Effector memory CD8-positive, alpha-beta T cell (primary cell): ENCODE results near the gene CD7.
A peak's percentile ranks its signal among the peaks of the same experiment; 100 is the strongest.

Experiments
- ATAC-seq: fragments of 150-1000 bp; cut with Tn5 transposase; replicated peaks from 2 replicates; pipeline ENCODE4 v1.10.0; 2021; ENCODE audit warnings: mild to moderate bottlenecking, moderate library complexity
- DNase-seq, 3 experiments: peaks; one replicate each; pipeline ENCODE4 v3.0.0; 2021
- H3K27ac Mint-ChIP-seq, 2 donors: one replicate each; pipeline ENCODE4 v1.8.0; 2022; ENCODE audit warnings: mild to moderate bottlenecking in 2 of 2, mixed read lengths in 2 of 2, moderate library complexity in 2 of 2
- H3K27me3 Mint-ChIP-seq, 2 donors: one replicate each; pipeline ENCODE4 v1.8.0; 2022; ENCODE audit warnings: mixed read lengths in 2 of 2
- H3K36me3 Mint-ChIP-seq: one replicate; pipeline ENCODE4 v1.8.0; 2022; ENCODE audit warnings: mild to moderate bottlenecking, moderate library complexity, mixed read lengths; ENCODE audit not compliant: insufficient read depth
- H3K4me1 Mint-ChIP-seq, 2 donors: one replicate each; pipeline ENCODE4 v1.8.0; 2022; ENCODE audit warnings: low read depth in 2 of 2, mixed read lengths in 2 of 2
- H3K4me3 Mint-ChIP-seq, 2 donors: one replicate each; pipeline ENCODE4 v1.8.0; 2022; ENCODE audit warnings: mild to moderate bottlenecking in 2 of 2, mixed read lengths in 2 of 2, moderate library complexity in 2 of 2
- H3K9me3 Mint-ChIP-seq, 2 donors: one replicate each; pipeline ENCODE4 v1.8.0; 2022; ENCODE audit warnings: mixed read lengths in 2 of 2

CD7 gene

GRCh38 chr17:82285141-82285540 lies 32.3 kb downstream of the CD7 start:
- Mint-ChIP-seq H3K36me3 (peaks cover 6% of the 10 kb centered on the region), H3K4me3 (no peak overlapping the region), H3K9me3 (no peaks in the 10 kb centered on the region), H3K27ac (no peak overlapping the region), H3K4me1 (peaks cover 17 to 22% of the 10 kb centered on the region in 2 donors), H3K27me3 (no peaks in the 10 kb centered on the region)
- ATAC-seq (no peak), DNase-seq (no peak)

- DNase-seq (no peak), ATAC-seq (peak; percentile 59)
- Mint-ChIP-seq H3K27me3 (no peaks in the 10 kb centered on the region), H3K9me3 (no peaks in the 10 kb centered on the region), H3K27ac (no peak overlapping the region), H3K4me3 (peak overlapping the region in 1 of 2 donors; percentile 42), H3K4me1 (peaks cover 19 to 22% of the 10 kb centered on the region in 2 donors), H3K36me3 (peaks cover 6% of the 10 kb centered on the region)
These were observed 34.1 kb downstream of the CD7 start for GRCh38 chr17:82283208-82283749.

- no peak for DNase-seq
- peak overlapping the region; percentile 14 to 56 for H3K4me3 Mint-ChIP-seq
- H3K36me3 Mint-ChIP-seq = peaks cover 6% of the 10 kb centered on the region
- H3K9me3 Mint-ChIP-seq = no peaks in the 10 kb centered on the region
- ATAC-seq = no peak
- H3K4me1 Mint-ChIP-seq = peaks cover 21 to 22% of the 10 kb centered on the region in 2 donors
- H3K27me3 Mint-ChIP-seq = no peaks in the 10 kb centered on the region
- peak overlapping the region in 1 of 2 donors; percentile 65 for H3K27ac Mint-ChIP-seq
These were observed 34.9 kb downstream of the CD7 start for GRCh38 chr17:82282239-82283207.

GRCh38 chr17:82281502-82282238 lies 35.7 kb downstream of the CD7 start:
- H3K27ac Mint-ChIP-seq = peak overlapping the region in 1 of 2 donors; percentile 65

GRCh38 chr17:82281076-82281475 lies 36.3 kb downstream of the CD7 start:
- Mint-ChIP-seq H3K4me1 (peaks cover 22% of the 10 kb centered on the region in 2 donors), H3K4me3 (peak overlapping the region; percentile 50 to 56), H3K27ac (no peak overlapping the region), H3K9me3 (no peaks in the 10 kb centered on the region), H3K27me3 (no peaks in the 10 kb centered on the region), H3K36me3 (peaks cover 6% of the 10 kb centered on the region)
- peak; percentile 45 for ATAC-seq
- no peak for DNase-seq

More at GRCh38 chr17:82281502-82282238, 35.7 kb downstream of the CD7 start:
- ATAC-seq (peak; percentile 86), DNase-seq (no peak)
- peaks cover 6% of the 10 kb centered on the region for H3K36me3 Mint-ChIP-seq
- H3K27me3 Mint-ChIP-seq = no peaks in the 10 kb centered on the region
- H3K9me3 Mint-ChIP-seq = no peaks in the 10 kb centered on the region
- H3K4me3 Mint-ChIP-seq = peak overlapping the region; percentile 14 to 56
- H3K4me1 Mint-ChIP-seq = peaks cover 22% of the 10 kb centered on the region in 2 donors

- no peaks in the 10 kb centered on the region for H3K9me3 Mint-ChIP-seq
- peaks cover 22% of the 10 kb centered on the region in 2 donors for H3K4me1 Mint-ChIP-seq
- H3K27ac Mint-ChIP-seq = peak overlapping the region in 1 of 2 donors; percentile 44
- DNase-seq (no peak), ATAC-seq (no peak)
- no peaks in the 10 kb centered on the region for H3K27me3 Mint-ChIP-seq
- peaks cover 4% of the 10 kb centered on the region for H3K36me3 Mint-ChIP-seq
- peak overlapping the region; percentile 50 to 56 for H3K4me3 Mint-ChIP-seq
These were observed 36.9 kb downstream of the CD7 start for GRCh38 chr17:82280537-82280936.

- Mint-ChIP-seq H3K4me1 (peaks cover 22% of the 10 kb centered on the region in 2 donors), H3K4me3 (no peak overlapping the region), H3K9me3 (no peaks in the 10 kb centered on the region), H3K27ac (no peak overlapping the region), H3K36me3 (peaks cover 4% of the 10 kb centered on the region), H3K27me3 (no peaks in the 10 kb centered on the region)
- no peak for DNase-seq
- ATAC-seq = no peak
These were observed 38.5 kb downstream of the CD7 start for GRCh38 chr17:82278786-82279391.

GRCh38 chr17:82278308-82278707 lies 39.1 kb downstream of the CD7 start:
- no peak overlapping the region for H3K4me3 Mint-ChIP-seq
- ATAC-seq (no peak), DNase-seq (no peak)
- H3K36me3 Mint-ChIP-seq = peaks cover 10% of the 10 kb centered on the region
- H3K9me3 Mint-ChIP-seq = no peaks in the 10 kb centered on the region
- no peaks in the 10 kb centered on the region for H3K27me3 Mint-ChIP-seq
- H3K4me1 Mint-ChIP-seq = peaks cover 19 to 20% of the 10 kb centered on the region in 2 donors
- H3K27ac Mint-ChIP-seq = no peak overlapping the region

GRCh38 chr17:82277851-82278250 lies 39.6 kb downstream of the CD7 start:
- H3K4me1 Mint-ChIP-seq = peaks cover 17 to 18% of the 10 kb centered on the region in 2 donors
- H3K27me3 Mint-ChIP-seq = no peaks in the 10 kb centered on the region
- H3K4me3 Mint-ChIP-seq = no peak overlapping the region
- no peak for DNase-seq
- no peaks in the 10 kb centered on the region for H3K9me3 Mint-ChIP-seq
- H3K27ac Mint-ChIP-seq = no peak overlapping the region
- ATAC-seq = no peak
- peaks cover 13% of the 10 kb centered on the region for H3K36me3 Mint-ChIP-seq

- Mint-ChIP-seq H3K27ac (no peak overlapping the region), H3K9me3 (no peaks in the 10 kb centered on the region)
These were observed 40.5 kb downstream of the CD7 start for GRCh38 chr17:82276938-82277337.

GRCh38 chr17:82275326-82275725 lies 42.1 kb downstream of the CD7 start:
- Mint-ChIP-seq H3K36me3 (peaks cover 32% of the 10 kb centered on the region), H3K9me3 (no peaks in the 10 kb centered on the region), H3K4me1 (peaks cover 18 to 21% of the 10 kb centered on the region in 2 donors)

More at GRCh38 chr17:82276938-82277337, 40.5 kb downstream of the CD7 start:
- Mint-ChIP-seq H3K27me3 (no peaks in the 10 kb centered on the region), H3K36me3 (peaks cover 20% of the 10 kb centered on the region), H3K4me3 (no peak overlapping the region), H3K4me1 (peaks cover 20 to 25% of the 10 kb centered on the region in 2 donors)
- DNase-seq (no peak), ATAC-seq (no peak)

GRCh38 chr17:82274134-82275020 lies 43.0 kb downstream of the CD7 start:
- Mint-ChIP-seq H3K4me1 (peaks cover 27 to 30% of the 10 kb centered on the region in 2 donors), H3K36me3 (peaks cover 42% of the 10 kb centered on the region), H3K27ac (peak overlapping the region; percentile 99), H3K9me3 (no peaks in the 10 kb centered on the region), H3K27me3 (no peaks in the 10 kb centered on the region), H3K4me3 (peak overlapping the region; percentile 82 to 95)
- no peak for DNase-seq
- ATAC-seq = no peak

More at GRCh38 chr17:82275326-82275725, 42.1 kb downstream of the CD7 start:
- no peak for ATAC-seq
- no peak for DNase-seq
- Mint-ChIP-seq H3K27me3 (no peaks in the 10 kb centered on the region), H3K4me3 (no peak overlapping the region), H3K27ac (peak overlapping the region in 1 of 2 donors; percentile 63)
